GM18519 (cell line): ENCODE results near the gene DCX.
"Not testable (repeated sequence)": the region's sequence is repeated elsewhere in the genome, so short reads cannot be mapped to it uniquely, and the experiment has no call there.

Experiments used
- ATAC-seq: cut with Tn5 transposase; IDR thresholded peaks from one replicate; pipeline ENCODE4 v1.9.1; 2021; ENCODE audit warnings: mild to moderate bottlenecking, moderate library complexity; ENCODE audit not compliant: unreplicated experiment, low FRiP score

Gene DCX

GRCh38 chrX:111375747-111376146, 36.2 kb downstream of the DCX start:
- no peak for ATAC-seq

GRCh38 chrX:111372086-111372485, 39.9 kb downstream of the DCX start:
- no peak for ATAC-seq

GRCh38 chrX:111365770-111366325, 46.1 kb downstream of the DCX start:
- ATAC-seq, result no peak

GRCh38 chrX:111363741-111364140, 48.3 kb downstream of the DCX start:
- no peak for ATAC-seq

- ATAC-seq, result no peak
Observed at GRCh38 chrX:111361751-111362150, 50.2 kb downstream of the DCX start.

GRCh38 chrX:111360839-111361238, 51.2 kb downstream of the DCX start:
- no peak for ATAC-seq

GRCh38 chrX:111355523-111356115, 56.4 kb downstream of the DCX start:
- ATAC-seq, result no peak

- no peak for ATAC-seq
Observed at GRCh38 chrX:111354496-111354895, 57.5 kb downstream of the DCX start.

- ATAC-seq, result no peak
Observed at GRCh38 chrX:111353793-111354192, 58.2 kb downstream of the DCX start.

- no peak for ATAC-seq
Observed at GRCh38 chrX:111352424-111352823, 59.6 kb downstream of the DCX start.

- no peak for ATAC-seq
Observed at GRCh38 chrX:111349934-111350333, 62.1 kb downstream of the DCX start.

- no peak for ATAC-seq
Observed at GRCh38 chrX:111349101-111349500, 62.9 kb downstream of the DCX start.

- no peak for ATAC-seq
Observed at GRCh38 chrX:111348429-111348828, 63.6 kb downstream of the DCX start.

- not testable (repeated sequence) for ATAC-seq
Observed at GRCh38 chrX:111346150-111346549, 65.8 kb downstream of the DCX start.

GRCh38 chrX:111340054-111340453, 71.9 kb downstream of the DCX start:
- no peak for ATAC-seq

- no peak for ATAC-seq
Observed at GRCh38 chrX:111339212-111339611, 72.8 kb downstream of the DCX start.

GRCh38 chrX:111338095-111338698, 73.8 kb downstream of the DCX start:
- ATAC-seq, result no peak

- ATAC-seq, result no peak
Observed at GRCh38 chrX:111337067-111337637, 74.8 kb downstream of the DCX start.

- ATAC-seq, result no peak
Observed at GRCh38 chrX:111336141-111336540, 75.9 kb downstream of the DCX start.

- no peak for ATAC-seq
Observed at GRCh38 chrX:111329370-111329769, 82.6 kb downstream of the DCX start.

GRCh38 chrX:111328858-111329257, 83.1 kb downstream of the DCX start:
- no peak for ATAC-seq
